Measurements from ENCODE around the gene NRN1.
"Not testable (repeated sequence)": the region's sequence is repeated elsewhere in the genome, so short reads cannot be mapped to it uniquely, and the experiment has no call there.

NRN1 gene

GRCh38 chr6:5981126-5982026 is 25.3 kb downstream of the NRN1 start:
- DNase-seq (ENCODE audit: low spot score): no peak

- DNase-seq (ENCODE audit: low spot score): no peak
Measured at GRCh38 chr6:5979650-5980420, 26.9 kb downstream of the NRN1 start.

GRCh38 chr6:5976811-5977210 is 29.9 kb downstream of the NRN1 start:
- no peak for DNase-seq (ENCODE audit: low spot score)

- DNase-seq (ENCODE audit: low spot score): no peak
Measured at GRCh38 chr6:5968817-5969734, 37.6 kb downstream of the NRN1 start.

- not testable (repeated sequence) for DNase-seq (ENCODE audit: low spot score)
Measured at GRCh38 chr6:5968036-5968435, 38.7 kb downstream of the NRN1 start.

GRCh38 chr6:5967594-5967993 is 39.1 kb downstream of the NRN1 start:
- DNase-seq (ENCODE audit: low spot score): no peak

- no peak for DNase-seq (ENCODE audit: low spot score)
Measured at GRCh38 chr6:5962794-5963193, 43.9 kb downstream of the NRN1 start.

GRCh38 chr6:5961836-5962235 is 44.9 kb downstream of the NRN1 start:
- no peak for DNase-seq (ENCODE audit: low spot score)

GRCh38 chr6:5960456-5960855 is 46.3 kb downstream of the NRN1 start:
- no peak for DNase-seq (ENCODE audit: low spot score)

- no peak for DNase-seq (ENCODE audit: low spot score)
Measured at GRCh38 chr6:5958921-5959320, 47.8 kb downstream of the NRN1 start.

- no peak for DNase-seq (ENCODE audit: low spot score)
Measured at GRCh38 chr6:5956939-5957338, 49.8 kb downstream of the NRN1 start.

GRCh38 chr6:5950361-5950785 is 56.4 kb downstream of the NRN1 start:
- no peak for DNase-seq (ENCODE audit: low spot score)

Measured in CD4-positive, alpha-beta T cell treated with Interleukin-2 at 100 ng/mL for 4 hours (primary cell).